ENCODE measurements around the gene TLK2.
A peak's percentile ranks its signal among the peaks of the same experiment; 100 is the strongest.

Gene TLK2

DNA sequence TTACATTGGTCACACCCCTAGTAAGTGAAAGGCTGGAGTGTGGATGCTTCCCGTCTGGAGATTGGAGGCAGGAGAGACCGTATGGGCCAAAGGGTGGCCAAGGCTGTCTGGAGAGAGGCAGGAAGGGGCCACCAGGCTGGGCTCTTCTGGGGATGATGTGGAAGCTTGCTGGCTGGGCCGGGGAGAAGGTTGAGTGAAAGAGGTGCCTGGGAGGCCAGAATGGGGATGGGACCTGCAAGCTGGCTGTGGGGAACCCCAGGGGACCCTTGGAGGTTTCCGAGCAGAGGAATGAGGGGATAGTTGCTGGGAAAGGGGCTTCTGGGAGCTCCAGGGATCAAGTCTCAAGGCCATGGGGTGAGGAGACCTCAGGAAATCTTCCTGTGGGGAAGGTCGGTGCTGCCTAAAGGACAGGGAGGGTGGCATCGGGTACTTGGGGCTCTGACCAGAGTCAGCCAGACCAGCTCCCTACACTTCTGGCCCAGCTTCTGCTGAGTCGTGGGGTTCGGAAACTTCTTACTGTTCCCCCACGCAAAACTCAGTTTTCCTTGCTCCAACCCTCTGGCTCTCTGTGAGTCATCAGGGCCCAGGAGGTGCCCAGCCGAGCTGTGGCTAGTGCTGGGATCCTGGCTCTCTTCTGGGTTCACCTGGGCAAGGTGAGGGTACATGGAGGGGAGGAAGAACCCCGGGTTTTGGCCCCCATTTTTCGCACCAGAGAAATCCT is 151.9 kb downstream of the TLK2 start:
- no peak for DNase-seq

DNA sequence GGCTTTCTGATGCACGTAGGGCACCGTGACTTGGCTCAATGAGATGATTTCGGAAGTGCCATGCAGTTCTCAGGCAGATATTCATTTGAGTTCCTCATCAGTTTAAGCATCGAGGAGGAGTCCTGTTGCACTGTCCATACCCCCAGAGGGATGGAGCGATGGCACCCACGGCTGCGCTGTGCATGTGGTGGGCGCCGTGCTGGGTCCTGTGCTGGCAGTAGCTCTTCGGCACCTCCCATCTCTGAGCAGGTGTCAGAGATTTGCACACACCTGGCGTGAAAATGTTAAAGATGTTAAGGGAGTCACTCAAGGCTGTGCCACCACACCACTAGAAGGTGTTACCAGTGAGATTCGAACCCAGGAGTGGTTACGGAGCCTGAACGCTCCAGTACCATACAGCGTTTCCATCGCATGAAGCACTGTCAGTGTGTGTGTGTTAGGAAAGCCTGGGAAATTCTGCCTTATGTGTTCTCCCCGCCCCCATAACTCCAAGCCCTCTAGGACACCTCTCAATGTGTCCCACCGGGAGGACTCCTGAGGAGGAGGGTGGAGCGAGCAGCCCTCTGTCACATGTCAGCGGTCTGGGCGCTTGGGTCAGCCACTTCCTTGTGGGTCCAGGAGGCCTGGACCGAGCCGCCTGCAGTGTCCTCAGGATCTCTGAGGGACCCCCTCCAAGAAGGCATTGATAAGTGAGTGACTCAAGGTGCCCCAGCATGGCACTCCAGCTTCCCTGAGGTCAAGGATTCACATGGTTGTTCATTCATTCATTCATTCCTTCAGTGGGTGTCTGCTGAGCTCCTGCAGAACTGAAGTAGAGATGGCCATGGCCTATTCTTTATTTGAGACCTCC is 152.7 kb downstream of the TLK2 start:
- no peak for DNase-seq

DNA sequence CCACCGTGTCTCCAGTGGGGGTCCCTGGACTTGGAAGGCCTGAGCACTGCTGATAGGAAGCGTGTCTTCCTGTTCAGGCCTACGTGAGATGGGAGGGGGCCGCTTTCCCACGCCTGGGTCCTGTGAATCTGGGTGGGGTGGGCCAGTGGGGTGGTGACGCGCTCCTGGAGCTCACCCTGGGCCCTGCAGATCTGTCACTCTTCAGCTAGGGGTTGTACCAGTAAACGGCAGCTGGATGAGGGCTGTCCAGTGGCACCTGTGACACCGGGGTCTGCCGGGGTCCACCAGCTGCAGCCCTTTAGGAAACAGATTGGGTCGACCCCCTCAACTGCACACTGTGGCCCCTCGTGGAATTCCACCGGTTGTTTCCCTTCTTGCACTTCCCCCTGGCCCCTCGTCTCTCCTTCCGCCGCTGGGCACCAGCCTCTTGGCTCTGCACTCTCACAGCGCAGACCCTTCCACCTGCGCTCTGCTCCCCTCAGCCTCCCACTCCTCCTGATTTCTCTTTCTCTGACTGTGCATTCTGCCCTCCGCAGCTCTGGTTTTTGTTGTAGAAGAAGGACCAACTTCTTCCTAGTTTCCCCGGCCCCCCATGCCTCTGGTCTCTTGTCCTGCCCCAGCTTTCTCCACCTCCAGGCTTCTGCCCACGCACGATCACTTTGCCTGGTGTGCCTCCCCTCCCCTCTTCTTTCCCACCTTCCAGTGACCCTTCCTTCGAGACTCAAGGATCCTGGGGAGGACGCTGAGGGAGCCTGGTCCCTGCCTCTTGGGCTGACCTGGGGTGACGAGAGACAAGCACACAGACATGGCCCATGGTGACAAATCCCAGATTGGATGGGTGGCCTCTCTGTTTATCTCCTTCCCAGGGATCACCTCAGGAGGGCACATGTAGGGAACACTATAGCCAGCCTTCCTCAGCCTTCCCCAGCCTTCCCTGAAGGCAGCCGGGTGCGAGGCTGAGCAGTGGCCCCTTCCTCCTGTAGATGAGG is 153.6 kb downstream of the TLK2 start:
- DNase-seq = no peak

DNA sequence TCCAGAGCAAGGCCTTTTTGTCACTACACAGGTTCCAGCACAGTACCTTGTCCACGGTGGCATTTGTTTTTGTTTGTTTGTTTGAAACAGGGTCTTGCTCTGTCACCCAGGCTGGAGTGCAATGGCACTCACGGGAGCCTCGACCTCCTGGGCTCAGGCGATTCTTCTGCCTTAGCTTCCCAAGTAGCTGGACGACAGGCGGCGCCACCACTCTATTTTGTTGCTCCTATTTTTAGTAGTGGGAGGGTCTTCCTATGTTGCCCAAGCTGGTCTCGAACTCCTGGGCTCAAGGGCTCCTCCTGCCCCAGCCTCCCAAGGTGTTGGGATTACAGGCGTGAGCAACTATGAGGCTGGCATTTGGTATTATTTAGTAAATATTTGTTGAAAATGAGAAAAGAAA is 159.2 kb downstream of the TLK2 start:
- DNase-seq = no peak

DNA sequence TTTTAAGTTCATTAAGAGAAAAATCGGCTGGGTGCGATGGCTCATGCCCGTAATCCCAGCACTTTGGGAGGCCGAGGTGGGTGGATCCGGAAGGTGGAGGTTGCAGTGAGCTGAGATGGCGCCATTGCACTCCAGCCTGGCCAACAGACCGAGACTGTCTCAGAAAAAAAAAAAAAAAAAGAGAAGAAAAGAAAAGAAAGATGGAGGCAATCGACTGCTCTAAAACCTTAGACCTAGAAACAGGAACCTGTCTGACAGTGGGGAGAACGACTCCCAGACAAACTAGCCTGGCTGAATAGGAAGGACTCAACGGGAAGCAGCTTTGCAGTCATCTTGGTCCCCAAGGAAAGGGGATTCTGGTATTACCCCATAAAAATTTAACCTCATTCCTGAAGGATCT is 162.5 kb downstream of the TLK2 start:
- DNase-seq = no peak

DNA sequence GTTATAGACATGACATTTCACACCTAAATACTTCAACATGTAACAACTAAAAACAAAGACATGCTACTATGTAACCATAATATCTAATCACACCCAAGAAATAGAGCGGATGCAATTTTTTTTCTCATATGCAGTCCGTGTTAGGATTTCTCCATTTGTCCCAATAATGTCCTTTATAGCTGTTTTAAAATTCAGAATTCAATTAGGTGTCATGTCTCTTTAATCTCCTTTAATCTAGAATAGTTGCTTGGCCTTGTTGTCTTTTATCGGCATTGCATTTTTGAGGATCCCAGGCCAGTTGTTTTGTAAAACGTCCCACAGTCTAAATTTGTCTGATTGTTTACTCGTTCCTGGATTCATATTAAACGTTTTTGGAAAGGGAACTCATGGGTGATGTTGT is 163.3 kb downstream of the TLK2 start:
- DNase-seq = no peak

DNA sequence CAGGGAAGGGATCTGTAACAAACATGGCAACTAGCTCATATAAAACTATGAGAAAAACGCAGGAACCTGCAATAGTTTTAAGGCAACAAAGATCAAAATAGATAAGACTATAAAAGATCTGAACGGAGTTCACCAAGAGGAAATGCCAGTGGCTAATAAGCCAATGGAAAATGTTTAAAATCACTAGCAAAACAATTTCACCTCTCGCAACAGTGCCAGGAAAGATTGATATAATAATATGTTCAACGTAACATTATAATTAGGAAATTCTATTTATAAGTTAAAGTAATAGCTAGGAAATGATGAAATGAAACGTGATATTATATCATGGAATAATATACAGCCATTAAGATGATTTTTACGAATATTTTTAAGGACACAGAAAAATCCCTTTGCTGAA is 164.9 kb downstream of the TLK2 start:
- no peak for DNase-seq

DNA sequence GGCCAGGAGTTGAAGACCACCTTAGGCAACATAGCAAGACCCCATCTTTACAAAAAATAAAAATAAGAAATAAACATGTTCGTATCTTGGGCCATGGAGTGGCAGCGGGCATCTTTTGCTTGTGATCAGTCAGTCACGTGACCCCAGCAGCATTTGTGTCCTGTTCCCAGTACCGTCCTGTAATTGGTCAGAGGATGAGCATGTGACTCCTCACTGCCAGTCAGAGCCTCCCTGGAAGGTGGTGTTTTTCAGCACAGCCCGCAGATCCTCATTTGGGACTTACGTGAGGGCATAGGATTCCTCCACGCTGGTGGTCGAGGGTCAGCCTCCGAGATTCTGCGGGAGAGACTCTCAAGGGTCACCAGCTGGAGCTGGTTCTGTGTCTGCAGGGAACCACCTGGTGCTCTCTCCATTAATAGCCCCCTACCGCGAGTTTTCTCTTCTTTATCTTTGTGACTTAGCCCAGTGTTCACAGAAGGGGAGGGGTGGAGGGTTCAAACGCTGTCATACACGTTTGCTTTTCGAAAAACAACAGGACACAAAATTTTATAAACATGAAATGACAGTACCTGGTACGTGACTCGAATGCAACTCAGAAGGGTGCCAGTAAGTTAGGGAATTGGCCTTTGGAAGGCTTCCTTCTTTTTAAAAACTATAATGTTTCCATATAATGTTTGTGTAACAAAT is 166.0 kb downstream of the TLK2 start:
- DNase-seq = no peak

DNA sequence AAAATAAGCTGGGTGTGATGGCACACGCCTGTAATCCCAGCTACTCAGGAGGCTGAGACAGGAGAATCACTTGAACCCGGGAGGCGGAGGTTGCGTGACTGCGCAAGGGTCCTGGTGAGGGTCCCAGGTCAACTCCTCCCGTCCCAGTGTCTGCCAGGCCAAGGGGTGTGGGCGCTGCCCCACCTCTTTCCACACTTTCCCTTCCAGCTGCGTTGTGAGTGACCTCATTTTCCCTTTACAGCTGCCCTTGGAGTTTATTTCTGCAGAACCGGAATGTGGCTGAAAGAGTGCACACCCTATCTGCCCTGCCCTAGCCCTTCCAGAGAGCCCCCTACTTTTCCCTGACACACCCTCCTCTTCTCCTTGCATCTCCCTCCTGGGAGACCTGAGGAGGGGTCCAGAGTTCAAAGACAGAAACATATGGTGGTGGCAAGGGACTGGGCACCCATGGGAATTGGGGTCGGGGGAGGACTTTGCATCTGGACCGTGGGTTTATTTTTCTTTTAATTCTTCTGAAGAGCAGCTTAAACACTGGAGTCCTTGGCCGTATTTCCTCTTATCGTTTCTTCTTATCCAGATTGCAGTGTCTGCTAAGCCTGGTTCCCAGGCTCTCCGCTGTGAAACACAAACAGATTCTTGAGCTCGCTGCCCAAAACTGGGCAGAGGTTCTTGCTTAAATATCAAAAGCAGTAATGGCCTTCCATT is 169.8 kb downstream of the TLK2 start:
- no peak for DNase-seq

DNA sequence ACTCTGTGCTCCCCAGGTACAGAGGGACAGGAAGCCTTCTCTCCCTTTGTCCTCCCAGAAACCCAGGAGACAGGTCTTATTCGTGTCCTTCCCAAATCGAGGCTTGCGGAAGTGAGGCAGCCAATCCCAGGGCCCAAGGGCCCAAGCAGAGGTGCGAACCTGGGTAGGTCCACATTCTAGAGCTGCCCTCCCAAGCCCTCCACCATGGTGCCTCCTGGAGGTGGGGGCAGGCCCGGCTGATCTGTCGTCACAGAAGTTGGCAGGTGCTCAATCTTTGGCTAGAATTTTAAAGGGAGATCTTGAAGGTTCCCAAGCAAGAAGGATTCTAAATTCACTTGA is 170.3 kb downstream of the TLK2 start:
- no peak for DNase-seq

DNA sequence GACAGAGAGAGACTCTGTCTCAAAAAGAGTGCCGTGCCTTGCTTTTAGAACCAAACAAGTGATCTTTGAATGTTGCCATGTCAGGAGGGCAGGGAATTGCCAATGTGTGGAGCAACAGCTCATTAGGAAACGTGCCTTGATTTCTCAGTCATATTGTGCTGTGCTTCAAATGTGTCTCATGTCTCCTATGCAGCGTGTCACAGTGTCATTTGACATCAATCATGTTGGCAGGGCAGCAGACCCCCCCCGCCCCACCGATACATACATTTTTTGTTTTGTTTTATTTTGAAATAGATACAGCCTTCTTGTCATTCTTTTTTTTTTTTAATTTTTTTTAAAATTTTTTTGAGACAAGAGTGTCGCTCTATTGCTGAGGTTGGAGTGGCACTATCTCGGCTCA is 170.9 kb downstream of the TLK2 start:
- no peak for DNase-seq

DNA sequence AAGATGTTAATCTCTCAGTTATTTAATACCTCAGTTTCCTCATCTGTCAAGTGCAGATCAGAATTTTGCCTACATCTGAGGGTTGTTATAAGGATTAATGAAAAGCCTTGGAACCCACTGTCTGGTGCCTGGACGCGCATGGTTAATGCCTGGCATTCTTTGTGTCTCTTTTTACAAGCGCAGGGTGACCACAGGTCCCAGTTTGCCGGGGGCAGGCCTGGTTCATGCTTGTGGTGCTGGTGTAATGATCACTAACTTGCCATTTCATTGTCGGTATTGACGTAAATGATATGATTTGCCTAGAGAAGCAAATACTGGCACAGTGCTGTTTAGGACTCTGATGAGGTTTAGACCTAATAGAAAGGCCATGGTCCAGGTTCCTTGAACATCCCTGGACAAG is 172.0 kb downstream of the TLK2 start:
- no peak for DNase-seq

DNA sequence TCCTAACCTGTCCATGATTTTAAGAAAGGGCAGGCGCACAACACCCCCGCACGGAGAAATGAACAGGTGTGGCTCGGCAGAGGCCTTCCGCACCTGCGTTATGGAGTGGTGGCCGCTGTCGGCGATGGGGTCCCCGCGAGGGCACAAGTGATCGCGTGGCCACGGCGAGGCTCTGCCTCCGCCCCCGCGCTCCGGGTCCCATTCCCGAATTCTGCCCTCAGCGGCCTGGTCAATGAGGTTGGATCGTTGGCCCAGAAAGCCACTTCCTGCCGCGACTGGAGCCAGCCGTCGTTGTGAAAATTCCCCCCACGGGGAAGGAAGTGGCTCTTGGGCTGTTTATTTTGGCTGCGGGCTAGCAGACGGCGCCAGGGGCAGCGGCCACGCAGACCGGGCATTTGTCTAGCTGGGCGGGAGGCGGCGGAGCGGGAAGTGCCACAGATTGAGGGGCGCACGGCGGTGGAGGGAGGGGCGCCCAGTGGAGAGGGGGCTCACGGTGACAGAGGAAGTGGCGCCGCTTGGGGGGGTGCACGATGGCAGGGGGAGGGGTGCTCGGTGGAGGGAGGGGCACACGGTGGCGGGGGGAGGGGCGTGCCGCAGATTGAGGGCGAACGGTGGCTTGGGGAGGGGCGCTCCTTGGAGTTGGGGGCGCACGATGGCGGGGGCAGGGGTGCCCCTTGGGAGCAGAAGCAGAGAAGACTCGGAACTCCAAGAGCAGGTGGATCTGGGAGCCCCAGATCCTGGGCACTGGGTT is 173.8 kb downstream of the TLK2 start:
- peak; percentile 6 for DNase-seq

DNA sequence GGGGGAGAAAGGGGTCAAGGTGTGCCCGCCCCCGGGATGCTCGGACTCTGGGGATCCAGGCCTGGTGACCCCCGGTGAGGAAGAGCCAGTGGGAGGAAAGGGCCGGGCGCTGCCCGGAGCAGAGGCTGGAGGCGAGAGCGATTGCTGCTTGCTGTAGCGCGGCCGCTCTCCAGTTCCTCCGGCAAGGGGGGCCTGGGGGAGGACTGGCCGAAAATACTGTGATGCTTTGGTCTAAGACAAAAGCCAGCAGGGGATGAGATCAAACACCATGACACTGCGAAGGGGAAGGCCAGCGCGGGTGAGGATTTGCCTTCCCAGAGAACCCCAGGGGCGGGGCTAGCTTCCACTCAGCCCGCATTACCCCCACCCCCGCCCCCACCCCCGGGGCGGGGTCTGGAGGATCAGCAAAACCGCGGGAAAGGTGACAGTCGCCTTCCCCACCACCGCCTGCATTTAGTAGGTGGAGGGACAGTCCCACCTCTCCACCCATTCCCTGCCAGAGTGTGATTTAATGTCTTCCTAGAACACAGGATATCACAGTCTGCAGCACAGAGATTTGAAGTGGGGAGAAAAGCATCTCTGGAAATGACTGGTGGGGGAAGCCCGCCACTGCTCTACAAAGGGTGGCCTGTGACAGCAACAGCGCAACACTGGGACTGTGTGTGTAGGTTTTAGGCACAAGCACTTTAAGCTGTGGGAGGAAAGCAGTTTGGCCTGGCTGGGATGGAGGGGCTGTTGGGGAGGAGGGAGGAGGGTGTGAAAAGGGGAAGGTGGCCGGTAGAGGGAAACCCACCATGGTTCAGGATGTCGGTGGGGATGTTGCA is 174.6 kb downstream of the TLK2 start:
- peak; percentile 34 for DNase-seq

DNA sequence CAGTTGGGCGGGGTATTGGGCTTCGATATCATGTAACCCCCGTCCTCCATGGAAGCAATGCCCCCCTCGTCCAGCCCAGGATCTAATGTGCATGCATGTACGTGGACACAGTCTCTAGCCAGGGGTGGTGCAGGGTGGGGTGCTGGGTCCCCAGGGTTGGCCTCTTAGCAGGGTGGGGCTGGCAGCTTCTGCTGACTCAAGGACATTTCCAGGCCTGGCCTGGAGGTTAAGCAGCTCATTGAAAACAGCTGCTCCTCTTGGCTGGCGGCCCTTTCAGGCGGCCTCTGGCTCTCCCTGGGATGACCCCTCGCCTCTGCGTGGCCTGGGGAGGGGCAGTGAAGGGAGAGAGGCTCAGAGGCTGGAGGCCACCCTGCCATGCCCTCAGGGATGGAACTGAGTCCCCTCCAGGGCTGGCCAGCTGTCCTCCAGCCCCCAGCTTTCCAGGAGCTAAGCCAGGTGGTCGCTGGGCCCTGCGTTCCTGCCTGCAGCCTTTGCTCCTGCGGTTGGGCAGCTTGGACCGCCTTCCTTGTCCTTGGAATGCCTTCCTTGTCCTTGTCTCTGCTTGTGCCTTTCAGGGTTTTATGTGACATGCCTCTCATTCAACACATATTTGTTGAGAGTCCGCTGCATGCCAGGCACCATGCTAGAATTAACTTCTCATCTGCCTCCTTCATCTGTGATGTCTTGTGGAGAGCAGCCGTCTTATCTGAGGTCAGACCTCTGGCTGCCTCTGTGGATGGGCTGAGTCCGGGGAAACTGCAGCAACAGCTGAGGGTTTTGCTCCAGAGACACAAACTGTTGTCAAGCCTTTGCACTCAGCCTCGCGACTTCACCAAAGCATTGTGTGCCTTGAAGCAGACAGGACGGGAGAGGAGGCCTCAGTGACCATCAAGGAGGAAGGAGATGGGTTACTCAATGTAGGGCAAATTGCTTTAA is 175.5 kb downstream of the TLK2 start:
- DNase-seq = no peak

DNA sequence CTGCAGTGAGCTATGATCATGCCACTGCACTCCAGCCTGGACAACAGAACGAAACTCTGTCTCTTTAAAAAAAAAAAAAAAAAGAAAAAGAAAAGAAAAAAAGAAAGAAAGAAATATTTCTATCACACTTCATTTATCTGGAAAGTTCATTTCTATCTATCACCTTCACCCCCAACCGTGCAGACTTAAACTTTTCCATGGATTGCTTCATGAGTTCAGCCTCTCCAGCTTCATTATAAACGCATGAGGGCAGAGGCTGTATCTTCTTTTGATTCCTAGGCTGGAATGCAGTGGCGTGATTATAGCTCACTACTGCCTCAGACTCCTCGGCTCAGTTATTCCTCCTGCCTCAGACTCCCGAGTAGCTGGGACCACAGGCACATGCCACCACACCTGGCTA is 177.0 kb downstream of the TLK2 start:
- no peak for DNase-seq

DNA sequence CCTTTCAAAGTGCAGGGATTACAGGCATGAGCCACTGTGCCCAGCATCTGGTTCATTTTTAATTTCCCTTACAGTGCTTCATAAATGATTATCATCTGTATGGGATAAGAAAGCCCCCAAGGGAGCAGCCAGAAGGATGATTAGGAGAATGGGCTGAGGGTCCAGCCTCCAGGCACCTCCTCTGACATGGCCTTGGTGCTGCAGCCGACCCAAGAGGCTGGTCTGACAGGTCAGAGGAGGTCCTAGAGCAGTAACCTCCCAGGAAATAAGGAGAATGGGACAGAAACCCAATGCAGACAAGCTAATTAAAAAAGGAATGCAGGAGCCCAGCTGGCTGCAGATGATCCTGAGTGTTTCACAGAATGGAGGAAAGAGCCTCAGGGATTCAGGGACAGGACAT is 177.8 kb downstream of the TLK2 start:
- no peak for DNase-seq

DNA sequence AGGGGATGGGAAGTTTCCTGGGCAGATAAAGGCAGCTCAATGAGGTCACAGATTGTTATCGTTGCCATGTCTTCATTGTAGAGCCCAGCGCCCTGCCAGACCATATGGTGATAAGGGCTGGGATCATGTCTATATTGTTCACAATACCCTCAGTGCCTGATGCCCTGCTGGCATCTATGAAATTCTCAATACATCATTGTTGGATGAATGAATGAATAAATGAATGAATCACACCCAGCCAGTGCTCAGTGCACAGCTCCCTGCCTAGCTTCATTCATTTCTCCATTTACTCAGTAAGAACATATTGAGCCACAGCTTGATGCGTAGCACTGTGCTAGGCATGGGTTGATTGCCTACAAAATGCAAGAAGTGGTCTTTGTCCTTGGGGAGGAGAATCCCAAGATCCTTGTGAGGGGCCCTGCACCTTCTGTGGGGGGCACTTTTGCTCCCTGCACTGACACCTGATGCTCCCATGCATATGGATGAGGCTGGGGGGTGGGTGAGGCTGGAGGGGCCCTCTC is 178.6 kb downstream of the TLK2 start:
- DNase-seq = no peak

DNA sequence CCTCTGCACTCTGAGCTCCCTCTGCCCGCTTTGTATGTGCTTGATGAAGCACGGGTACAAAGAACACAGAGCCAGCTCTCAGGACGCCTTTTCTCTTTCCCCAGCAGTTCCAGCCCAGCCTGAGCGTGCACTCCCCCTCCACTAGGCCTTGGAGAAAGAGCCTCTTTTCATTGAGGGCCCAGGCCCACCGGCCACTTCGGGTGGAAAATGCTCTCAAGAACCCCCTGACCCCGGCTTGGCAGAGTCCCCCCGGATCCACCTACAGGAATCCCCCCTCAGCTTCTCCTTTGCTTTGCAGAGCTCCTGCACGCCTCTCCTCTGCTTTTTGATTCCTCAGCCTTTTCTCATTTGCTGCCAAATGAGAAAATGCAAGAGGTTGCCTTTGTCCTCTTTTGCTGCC is 179.1 kb downstream of the TLK2 start:
- no peak for DNase-seq
